ENCODE measurements around the gene PHACTR3.

The PHACTR3 gene

DNA sequence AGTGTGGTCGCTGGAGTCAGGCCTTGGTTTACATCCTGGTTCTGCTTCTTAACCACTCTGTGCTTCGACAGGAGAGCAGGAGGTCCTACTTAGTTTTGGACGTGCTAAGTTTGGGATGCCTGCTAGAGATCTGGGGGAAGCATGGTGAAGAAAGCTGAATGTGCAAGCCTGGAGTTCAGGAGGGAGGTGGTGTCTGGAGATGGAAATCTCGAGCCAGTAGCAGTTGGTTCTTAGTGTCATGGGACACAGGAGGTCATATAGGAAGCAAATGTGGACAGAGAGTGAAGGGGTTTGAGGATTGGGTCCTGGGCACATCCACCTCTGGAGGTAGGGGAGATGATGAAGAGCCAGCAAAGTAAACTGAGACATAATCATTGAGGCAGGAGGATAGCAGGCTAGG lies 197.7 kb downstream of the PHACTR3 start:
- Mint-ChIP-seq H3K9me3 (peaks cover 38% of the 10 kb centered on the region), H3K36me3 (ENCODE audit: low read depth) (no peaks in the 10 kb centered on the region), H3K4me3 (no peak overlapping the region), H3K27ac (no peak overlapping the region), H3K4me1 (peaks cover 17% of the 10 kb centered on the region), H3K27me3 (ENCODE audit: low read depth) (peaks cover 18% of the 10 kb centered on the region)
- TF ChIP-seq, protein P1, sequence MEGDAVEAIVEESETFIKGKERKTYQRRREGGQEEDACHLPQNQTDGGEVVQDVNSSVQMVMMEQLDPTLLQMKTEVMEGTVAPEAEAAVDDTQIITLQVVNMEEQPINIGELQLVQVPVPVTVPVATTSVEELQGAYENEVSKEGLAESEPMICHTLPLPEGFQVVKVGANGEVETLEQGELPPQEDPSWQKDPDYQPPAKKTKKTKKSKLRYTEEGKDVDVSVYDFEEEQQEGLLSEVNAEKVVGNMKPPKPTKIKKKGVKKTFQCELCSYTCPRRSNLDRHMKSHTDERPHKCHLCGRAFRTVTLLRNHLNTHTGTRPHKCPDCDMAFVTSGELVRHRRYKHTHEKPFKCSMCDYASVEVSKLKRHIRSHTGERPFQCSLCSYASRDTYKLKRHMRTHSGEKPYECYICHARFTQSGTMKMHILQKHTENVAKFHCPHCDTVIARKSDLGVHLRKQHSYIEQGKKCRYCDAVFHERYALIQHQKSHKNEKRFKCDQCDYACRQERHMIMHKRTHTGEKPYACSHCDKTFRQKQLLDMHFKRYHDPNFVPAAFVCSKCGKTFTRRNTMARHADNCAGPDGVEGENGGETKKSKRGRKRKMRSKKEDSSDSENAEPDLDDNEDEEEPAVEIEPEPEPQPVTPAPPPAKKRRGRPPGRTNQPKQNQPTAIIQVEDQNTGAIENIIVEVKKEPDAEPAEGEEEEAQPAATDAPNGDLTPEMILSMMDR (IDR thresholded peaks at IDR 0.05; ENCODE audit: unreplicated experiment in 3 of 3), result no peak

DNA sequence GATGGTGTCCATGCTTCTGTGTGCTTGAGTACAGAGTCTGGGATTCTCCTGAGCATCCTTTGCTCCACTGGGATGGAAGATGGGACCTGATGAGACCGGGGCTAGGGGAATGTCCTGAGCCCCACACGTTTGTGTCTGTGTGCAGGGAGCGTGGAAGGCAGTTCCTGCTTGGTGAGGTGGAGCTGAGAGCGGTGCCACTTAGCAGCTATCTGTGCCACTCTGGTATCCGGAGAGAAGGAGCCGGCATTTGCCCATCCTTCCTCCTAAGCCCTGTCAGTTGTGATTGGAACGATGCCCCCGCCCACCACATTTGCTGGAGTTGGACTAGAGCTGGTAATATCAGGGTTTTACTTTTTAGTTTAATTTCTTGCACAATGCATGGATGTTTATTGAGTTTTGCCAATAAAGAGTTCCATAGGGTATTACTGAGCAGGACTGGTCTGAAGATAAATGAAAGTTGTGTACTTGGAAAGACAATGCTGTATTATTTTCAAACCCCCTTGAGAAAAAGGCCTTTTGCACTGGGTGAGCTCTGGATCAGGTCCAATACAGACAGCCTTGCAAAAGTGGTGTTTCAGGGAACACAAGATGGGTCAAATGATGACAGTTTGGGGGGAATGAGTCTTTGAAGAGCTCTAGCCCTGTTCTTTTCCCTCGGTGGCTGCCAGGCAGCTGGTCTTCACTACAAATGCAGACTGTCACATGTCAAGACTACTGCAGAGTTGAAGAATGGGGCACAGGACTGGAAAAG lies 198.3 kb downstream of the PHACTR3 start:
- peaks cover 17% of the 10 kb centered on the region for H3K4me1 Mint-ChIP-seq
- no peaks in the 10 kb centered on the region for H3K36me3 Mint-ChIP-seq (ENCODE audit: low read depth)
- peaks cover 33% of the 10 kb centered on the region for H3K9me3 Mint-ChIP-seq
- H3K27me3 Mint-ChIP-seq (ENCODE audit: low read depth), result peaks cover 18% of the 10 kb centered on the region
- TF ChIP-seq, protein P1 (IDR thresholded peaks at IDR 0.05; ENCODE audit: unreplicated experiment in 3 of 3), result no peak
- no peak overlapping the region for H3K4me3 Mint-ChIP-seq
- H3K27ac Mint-ChIP-seq, result no peak overlapping the region

DNA sequence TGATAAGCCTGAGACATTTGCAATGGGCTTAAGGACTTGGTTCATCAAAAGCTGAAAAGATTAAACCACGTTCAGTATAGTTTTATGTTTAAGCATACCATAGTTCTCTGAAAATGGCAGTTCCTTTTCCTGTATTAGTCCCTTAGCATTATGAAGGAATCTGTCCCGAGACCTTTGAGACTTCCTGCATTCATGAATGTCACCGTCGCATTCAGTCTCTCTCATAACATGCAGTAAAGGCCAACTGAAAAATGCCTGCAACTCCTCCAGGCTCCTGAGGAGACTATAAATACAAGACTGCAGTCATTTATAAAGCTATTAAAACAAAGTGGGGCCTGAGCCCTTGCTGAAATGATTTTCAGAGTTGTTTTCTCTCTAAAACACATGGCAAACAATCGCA lies 200.0 kb downstream of the PHACTR3 start:
- H3K9me3 Mint-ChIP-seq, result peaks cover 23% of the 10 kb centered on the region
- no peak overlapping the region for H3K4me3 Mint-ChIP-seq
- peak overlapping the region in 1 of 3 experiments; percentile 7 for H3K27ac Mint-ChIP-seq
- no peaks in the 10 kb centered on the region for H3K36me3 Mint-ChIP-seq (ENCODE audit: low read depth)
- H3K4me1 Mint-ChIP-seq, result peaks cover 17% of the 10 kb centered on the region
- TF ChIP-seq, protein P1 (IDR thresholded peaks at IDR 0.05; ENCODE audit: unreplicated experiment in 3 of 3), result no peak
- H3K27me3 Mint-ChIP-seq (ENCODE audit: low read depth), result peaks cover 24% of the 10 kb centered on the region

DNA sequence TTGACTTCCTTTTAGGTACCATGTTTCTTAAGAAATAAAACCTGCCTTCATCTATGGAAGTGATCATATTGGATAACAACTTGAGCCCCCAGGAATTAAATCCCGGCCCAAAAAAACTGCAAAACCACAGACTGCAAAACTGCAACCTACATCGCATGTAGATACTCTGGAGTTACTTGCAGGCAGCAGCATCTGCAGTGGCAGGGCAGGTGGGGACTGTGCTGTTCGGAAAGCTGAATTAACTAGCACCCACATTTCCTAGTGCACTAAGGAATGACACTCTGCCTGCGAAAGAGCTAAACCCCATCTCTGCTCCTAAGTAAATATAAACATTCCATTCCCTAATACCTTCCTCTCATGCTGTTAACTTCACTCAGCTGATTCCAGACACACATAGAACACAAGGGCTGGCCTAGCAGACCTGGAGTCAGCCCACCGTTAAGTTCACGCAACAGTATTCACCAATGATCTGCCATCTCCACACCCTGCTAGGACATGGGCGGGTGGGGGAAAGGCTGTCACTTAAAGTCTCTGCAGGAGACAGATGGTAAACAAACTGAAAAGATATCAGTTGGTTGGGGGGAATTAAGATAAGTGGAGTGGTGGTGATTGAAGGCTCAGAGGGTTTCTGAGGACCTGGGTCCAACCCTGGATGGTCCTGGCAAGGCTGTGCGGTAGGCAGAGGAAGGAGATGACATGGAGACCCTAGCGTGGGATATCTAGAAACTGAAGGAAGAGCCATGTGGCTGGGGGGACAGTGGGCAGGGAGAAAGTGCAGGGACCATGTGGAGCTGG lies 200.7 kb downstream of the PHACTR3 start:
- TF ChIP-seq, protein P1 (IDR thresholded peaks at IDR 0.05; ENCODE audit: unreplicated experiment in 3 of 3), result no peak
- H3K27ac Mint-ChIP-seq, result peak overlapping the region in 1 of 3 experiments; percentile 7

DNA sequence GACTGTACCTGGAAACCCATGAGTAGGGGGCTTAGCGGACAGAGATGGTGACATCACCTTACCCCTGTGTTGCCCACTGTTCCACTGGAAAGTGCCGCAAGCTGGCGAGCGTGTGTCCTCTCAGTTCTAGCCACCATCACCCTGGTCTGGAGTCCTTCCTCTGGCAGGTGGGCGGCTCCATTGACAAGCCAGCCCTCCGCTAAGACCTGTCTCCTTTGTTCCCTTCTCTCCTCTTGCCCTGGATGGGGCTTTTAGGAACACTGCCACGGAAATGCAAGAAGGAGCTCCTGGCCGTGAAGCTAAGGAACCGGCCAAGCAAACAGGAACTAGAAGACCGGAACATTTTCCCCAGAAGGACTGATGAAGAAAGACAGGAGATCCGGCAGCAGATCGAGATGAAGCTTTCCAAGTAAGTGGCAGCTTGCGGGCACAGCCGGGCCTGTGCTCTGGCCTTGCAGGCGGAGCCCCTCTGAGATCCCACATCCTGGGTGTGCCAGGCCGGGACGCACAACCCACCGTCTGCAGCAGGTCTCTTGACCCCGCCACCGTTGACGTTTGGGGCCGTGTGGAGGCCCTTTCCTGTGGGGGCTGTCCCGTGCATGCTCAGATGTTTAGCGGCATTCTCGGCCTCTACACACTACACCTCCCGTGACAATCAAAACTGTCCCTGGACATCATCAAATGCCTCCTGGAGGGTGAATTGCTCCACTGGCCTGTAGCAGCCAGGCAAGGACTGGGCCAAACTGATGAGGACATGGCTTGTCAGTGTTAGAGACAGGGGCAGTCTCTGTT lies 201.6 kb downstream of the PHACTR3 start:
- TF ChIP-seq, protein P1 (IDR thresholded peaks at IDR 0.05; ENCODE audit: unreplicated experiment in 3 of 3), result no peak
- Mint-ChIP-seq H3K27me3 (ENCODE audit: low read depth) (peaks cover 35% of the 10 kb centered on the region), H3K4me3 (no peak overlapping the region), H3K36me3 (ENCODE audit: low read depth) (no peaks in the 10 kb centered on the region), H3K9me3 (peaks cover 11% of the 10 kb centered on the region), H3K27ac (no peak overlapping the region), H3K4me1 (peaks cover 17% of the 10 kb centered on the region)

More for the DNA sequence above, 200.7 kb downstream of the PHACTR3 start:
- H3K9me3 Mint-ChIP-seq, result peaks cover 18% of the 10 kb centered on the region
- H3K4me1 Mint-ChIP-seq, result peaks cover 17% of the 10 kb centered on the region
- no peaks in the 10 kb centered on the region for H3K36me3 Mint-ChIP-seq (ENCODE audit: low read depth)
- H3K27me3 Mint-ChIP-seq (ENCODE audit: low read depth), result peaks cover 28% of the 10 kb centered on the region
- no peak overlapping the region for H3K4me3 Mint-ChIP-seq
